Thymus (tissue), 11 donors: ENCODE measurements around the gene RAB20. TPM values are rescaled to one million over a fixed set of nuclear protein-coding genes. Genes with fewer than 3 reads are reported as not detected.

Source experiments
- DNase-seq, 9 donors: peaks; one replicate each; pipeline ENCODE4 v3.0.0-alpha.2; 2013; ENCODE audit warnings: low spot score in 9 of 9, low read depth in 6 of 9, missing footprints in 1 of 9
- H3K27ac ChIP-seq, 2 donors: one replicate each; pipeline ENCODE4 v1.5.1; 2013; ENCODE audit warnings: control low read depth in 1 of 2, low read depth in 1 of 2, low read length in 1 of 2, mild to moderate bottlenecking in 1 of 2, moderate library complexity in 1 of 2
- H3K27me3 ChIP-seq, 2 donors: one replicate each; pipeline ENCODE4 v1.5.1; 2013; ENCODE audit warnings: low read length in 1 of 2; ENCODE audit not compliant: control insufficient read depth in 2 of 2, insufficient read depth in 1 of 2
- H3K36me3 ChIP-seq, 2 donors: one replicate each; pipeline ENCODE4 v1.5.1; 2013; ENCODE audit warnings: low read length in 1 of 2, mild to moderate bottlenecking in 1 of 2, moderate library complexity in 1 of 2; ENCODE audit not compliant: control insufficient read depth in 2 of 2, insufficient read depth in 2 of 2
- H3K4me1 ChIP-seq, 2 donors: one replicate each; pipeline ENCODE4 v1.5.1; 2013; ENCODE audit warnings: low read length in 2 of 2; ENCODE audit not compliant: control insufficient read depth in 2 of 2, insufficient read depth in 2 of 2
- H3K4me3 ChIP-seq, 2 donors: one replicate each; pipeline ENCODE4 v1.5.1; 2013; ENCODE audit warnings: low read length in 2 of 2, control low read depth in 1 of 2, mild to moderate bottlenecking in 1 of 2
- H3K9me3 ChIP-seq, 2 donors: one replicate each; pipeline ENCODE4 v1.5.1; 2013; ENCODE audit warnings: low read length in 1 of 2, mild to moderate bottlenecking in 1 of 2; ENCODE audit not compliant: control insufficient read depth in 2 of 2, insufficient read depth in 1 of 2
- WGBS: extraction: QIAGEN DNeasy Blood & Tissue Kit; methylation state at CpG from one replicate; pipeline ENCODE4 v1.1.7; 2013; 5-methylcytosine and 5-hydroxymethylcytosine counted together
- polyA plus RNA-seq: library from polyadenylated mRNA; stranded (reverse); fragments of 200-250 nt; gene quantifications from one replicate; pipeline ENCODE4 v1.2.3, GENCODE V29; 2013
- total RNA-seq: library from RNA; stranded (reverse); fragments of 120-200 nt; gene quantifications from one replicate; pipeline ENCODE4 v1.2.4, GENCODE V29; 2013
- donor health status: healthy.

The RAB20 gene
- total and polyA plus RNA-seq, 2 donors = 4.8 to 18.5 TPM

DNA sequence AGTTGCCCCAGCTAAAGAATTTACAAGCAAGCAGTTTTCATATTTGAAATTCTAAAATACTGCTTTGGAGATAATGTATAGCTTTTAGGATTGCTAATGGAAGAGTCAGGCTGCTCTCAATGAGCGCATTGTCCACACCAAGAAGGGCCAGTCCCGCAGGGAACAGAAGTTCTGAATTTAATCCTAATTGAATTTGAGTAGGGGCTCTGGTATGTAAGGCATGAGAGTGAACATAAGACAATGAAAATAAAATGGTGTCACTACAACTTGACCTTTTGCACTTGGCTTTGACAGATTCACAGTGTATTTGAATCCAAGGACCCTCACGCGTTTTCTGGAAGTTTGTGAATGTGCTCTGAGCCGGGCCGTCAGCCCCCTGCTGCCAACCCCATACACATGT lies 32.6 kb downstream of the RAB20 start:
- H3K27ac ChIP-seq = no peak overlapping the region
- no peak overlapping the region for H3K4me3 ChIP-seq
- peaks cover 3 to 13% of the 10 kb centered on the region in 2 donors for H3K4me1 ChIP-seq
- no peak for DNase-seq
- H3K27me3 ChIP-seq = peaks cover 0 to 4% of the 10 kb centered on the region in 2 donors
- no peaks in the 10 kb centered on the region for H3K36me3 ChIP-seq
- 96% methylated on average over 6 of the region's 6 CpGs for WGBS
- H3K9me3 ChIP-seq = peaks cover 0 to 19% of the 10 kb centered on the region in 2 donors

DNA sequence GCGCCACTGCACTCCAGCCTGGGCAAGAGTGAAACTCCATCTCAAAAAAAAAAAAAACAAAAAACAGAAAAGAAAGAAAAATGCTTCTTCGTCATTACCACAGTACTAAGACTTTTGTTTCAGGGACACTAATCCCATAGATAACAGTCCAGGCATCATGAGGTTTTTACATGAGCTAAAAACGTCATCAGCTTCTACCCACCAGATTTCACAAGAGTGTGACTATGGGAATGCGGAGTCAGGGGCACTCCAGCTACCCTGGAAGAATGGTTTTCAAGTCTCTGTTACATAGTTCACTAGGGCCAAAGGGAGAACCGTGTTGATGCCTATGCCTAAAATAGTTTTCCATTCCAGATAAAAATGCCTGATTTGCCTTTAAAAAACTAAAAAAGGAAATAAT lies 33.2 kb downstream of the RAB20 start:
- Histone ChIP-seq H3K27ac (no peak overlapping the region), H3K27me3 (peaks cover 0 to 4% of the 10 kb centered on the region in 2 donors), H3K36me3 (no peaks in the 10 kb centered on the region), H3K9me3 (peaks cover 0 to 19% of the 10 kb centered on the region in 2 donors), H3K4me3 (no peak overlapping the region), H3K4me1 (peaks cover 3 to 15% of the 10 kb centered on the region in 2 donors)
- DNase-seq = no peak
- WGBS = 89% methylated on average over 5 of the region's 5 CpGs

DNA sequence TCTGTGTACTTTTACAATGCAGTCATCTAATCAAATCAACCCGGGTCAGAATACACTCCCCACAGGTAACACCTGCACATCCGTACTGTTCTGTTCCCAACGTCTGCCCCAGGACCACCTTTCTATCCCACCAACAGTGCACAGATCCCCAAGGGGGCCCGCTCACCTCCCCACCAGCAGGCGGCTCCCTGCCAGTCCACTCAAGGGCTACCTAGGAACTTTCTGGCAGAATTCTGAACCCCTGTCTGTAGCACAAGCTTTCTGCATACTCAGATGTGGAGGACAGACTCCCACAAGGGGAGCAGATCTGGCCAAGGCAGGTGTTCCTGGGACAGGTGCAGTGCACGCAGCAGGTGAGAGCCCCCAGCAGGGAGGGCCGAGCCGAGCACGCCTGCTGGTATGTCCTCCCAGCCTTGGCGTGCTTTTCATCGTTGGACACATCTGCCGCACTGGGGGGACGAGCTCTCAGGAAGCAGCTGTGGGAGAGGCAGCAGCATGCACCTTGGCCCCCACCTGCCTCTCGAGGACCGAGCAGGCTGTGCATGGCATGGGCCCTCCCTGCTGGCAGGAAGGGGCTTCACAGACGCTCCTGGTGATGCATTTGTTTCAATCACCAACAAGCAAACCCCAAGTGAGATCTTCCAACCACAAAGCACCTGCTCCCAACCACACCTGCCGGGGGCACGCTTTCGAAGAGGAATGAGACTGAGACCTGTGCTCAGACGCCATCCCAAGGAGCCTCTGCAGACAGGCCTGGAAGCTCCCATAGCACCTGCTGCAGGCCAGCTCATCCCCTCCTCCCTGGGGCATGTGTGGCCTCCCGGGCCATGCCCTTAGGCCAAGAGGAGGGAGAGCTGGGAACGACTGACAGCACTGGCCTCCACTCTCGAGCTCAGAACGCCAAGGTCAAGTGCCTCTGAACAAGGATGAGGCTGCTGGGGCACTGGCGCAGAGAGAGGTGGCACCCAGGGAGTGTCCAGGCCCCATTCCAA lies 35.9 kb downstream of the RAB20 start:
- Histone ChIP-seq H3K4me1 (peaks cover 3 to 19% of the 10 kb centered on the region in 2 donors), H3K36me3 (no peaks in the 10 kb centered on the region)
- peak in 1 of 9 donors; percentile 27 for DNase-seq

DNA sequence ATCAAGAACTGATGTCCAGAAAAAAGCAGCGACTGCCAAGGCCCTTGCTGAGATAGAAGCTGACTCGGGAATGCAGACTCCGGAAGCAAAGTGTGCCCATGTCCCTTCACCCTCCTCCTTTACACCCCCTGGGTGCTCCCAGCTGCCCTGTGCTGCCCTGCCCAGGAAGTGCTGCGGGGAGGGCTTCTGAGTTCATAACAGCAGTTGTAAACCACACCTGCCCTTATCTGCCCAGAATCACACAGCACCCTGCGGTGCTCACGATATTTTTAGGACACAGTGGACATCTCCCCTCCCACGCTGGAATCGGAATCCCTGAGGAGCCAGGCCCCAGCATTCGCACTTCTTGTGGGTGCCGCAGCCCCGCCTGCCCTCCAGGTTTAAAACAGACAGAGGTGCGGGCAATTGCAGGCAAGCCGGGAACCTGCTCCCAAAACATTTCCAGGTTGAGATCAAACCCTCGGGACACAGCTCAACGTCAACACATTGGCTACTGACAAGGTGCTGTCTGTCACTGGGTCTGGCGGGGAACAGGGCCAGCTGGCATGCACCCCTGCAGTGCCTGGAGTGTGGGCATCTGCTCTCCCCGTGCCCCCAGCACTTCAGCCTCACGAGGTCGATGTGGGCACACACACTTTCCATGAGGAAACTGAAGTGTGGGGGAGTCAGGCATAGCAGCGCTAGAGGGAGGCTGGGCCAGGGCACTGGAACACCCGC lies 36.8 kb downstream of the RAB20 start:
- Histone ChIP-seq H3K36me3 (no peaks in the 10 kb centered on the region), H3K4me3 (no peak overlapping the region), H3K4me1 (peaks cover 3 to 19% of the 10 kb centered on the region in 2 donors), H3K9me3 (peaks cover 0 to 19% of the 10 kb centered on the region in 2 donors), H3K27ac (no peak overlapping the region), H3K27me3 (peaks cover 0 to 4% of the 10 kb centered on the region in 2 donors)
- no peak for DNase-seq
- 36% methylated on average over 21 of the region's 21 CpGs for WGBS

More for the DNA sequence above, 35.9 kb downstream of the RAB20 start:
- Histone ChIP-seq H3K27me3 (peaks cover 0 to 4% of the 10 kb centered on the region in 2 donors), H3K4me3 (no peak overlapping the region), H3K27ac (no peak overlapping the region), H3K9me3 (peaks cover 0 to 19% of the 10 kb centered on the region in 2 donors)
- WGBS = 34% methylated on average over 25 of the region's 25 CpGs

DNA sequence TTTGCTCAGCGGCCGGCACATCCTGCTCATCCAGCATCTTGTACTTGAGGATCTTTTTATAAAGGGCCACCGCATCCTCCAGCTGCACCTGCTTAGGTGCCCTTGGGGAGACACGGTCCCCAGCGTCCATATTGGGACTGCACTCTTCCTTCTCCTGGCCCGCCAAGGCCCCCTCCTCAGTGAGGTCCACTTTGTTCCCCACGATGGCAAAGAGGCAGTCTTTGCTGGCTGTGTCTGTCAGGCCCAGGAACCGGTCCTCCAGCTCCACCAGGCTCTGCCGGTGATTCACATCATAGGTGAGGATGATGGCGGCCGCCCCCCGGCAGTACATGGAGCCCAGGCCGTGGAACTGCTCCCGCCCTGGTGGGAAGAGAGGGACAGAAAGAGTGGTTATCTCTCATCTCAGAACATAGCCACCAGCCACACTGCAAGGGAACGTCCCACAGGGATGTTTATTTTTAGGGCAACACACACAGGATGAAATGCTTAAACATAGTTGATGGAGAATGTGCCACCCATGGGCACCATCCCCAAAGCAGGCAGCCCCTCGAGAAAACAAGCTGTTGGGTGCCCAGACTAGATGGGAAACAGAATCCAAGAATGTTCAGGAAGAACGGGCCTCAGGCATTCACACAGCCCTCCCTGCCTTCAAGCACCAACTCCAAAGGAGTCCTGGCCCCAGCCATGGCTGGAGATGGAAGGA lies 37.5 kb downstream of the RAB20 start:
- Histone ChIP-seq H3K9me3 (peaks cover 0 to 19% of the 10 kb centered on the region in 2 donors), H3K27me3 (peaks cover 0 to 4% of the 10 kb centered on the region in 2 donors), H3K4me1 (peaks cover 3 to 19% of the 10 kb centered on the region in 2 donors), H3K36me3 (no peaks in the 10 kb centered on the region), H3K4me3 (no peak overlapping the region), H3K27ac (no peak overlapping the region)
- no peak for DNase-seq
- 85% methylated on average over 17 of the region's 17 CpGs for WGBS

DNA sequence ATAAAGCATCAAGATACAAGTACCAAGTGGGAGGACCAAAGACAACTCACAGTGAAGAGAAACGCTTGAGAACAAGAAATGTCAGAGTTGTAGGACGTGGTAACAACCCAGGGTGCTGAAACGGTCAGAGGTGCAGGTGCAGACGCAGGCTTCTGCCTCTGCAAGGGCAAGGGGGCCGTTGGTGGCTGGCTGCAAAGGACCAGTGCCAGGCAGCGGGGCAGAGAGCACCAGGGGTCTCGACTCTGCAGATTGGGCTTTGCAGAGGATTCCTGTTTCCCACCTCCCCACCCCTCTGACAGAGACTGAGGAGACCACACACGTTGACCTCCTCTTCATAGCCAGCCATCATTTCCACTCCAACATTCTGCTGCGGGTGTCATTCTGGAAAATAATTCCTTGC lies 38.3 kb downstream of the RAB20 start:
- H3K4me1 ChIP-seq = peaks cover 3 to 19% of the 10 kb centered on the region in 2 donors
- WGBS = 48% methylated on average over 9 of the region's 9 CpGs
- H3K4me3 ChIP-seq = no peak overlapping the region
- DNase-seq = no peak
- peaks cover 0 to 19% of the 10 kb centered on the region in 2 donors for H3K9me3 ChIP-seq
- H3K36me3 ChIP-seq = no peaks in the 10 kb centered on the region
- no peak overlapping the region for H3K27ac ChIP-seq
- H3K27me3 ChIP-seq = peaks cover 0 to 4% of the 10 kb centered on the region in 2 donors

DNA sequence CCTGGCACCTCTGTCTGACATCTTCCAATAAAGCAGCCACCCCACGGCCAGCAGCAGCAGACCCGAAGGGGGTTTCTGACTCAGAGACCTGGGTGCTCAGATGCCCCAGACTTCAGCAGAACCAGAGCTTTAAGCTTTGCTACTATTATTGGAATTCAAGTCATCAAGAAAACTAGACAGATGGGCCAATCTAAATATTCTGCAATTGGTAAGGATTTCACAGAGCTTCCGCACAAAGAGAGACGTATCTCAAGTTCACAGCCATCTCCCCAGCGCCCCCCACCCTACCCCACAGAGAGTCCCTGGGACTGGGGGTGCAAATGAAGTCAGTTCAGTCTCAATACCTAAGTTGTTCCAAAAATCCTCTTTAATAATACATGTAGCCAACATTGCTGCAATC lies 38.8 kb downstream of the RAB20 start:
- no peaks in the 10 kb centered on the region for H3K36me3 ChIP-seq
- no peak overlapping the region for H3K27ac ChIP-seq
- H3K4me1 ChIP-seq = peaks cover 3 to 19% of the 10 kb centered on the region in 2 donors
- DNase-seq = no peak
- no peak overlapping the region for H3K4me3 ChIP-seq
- WGBS = 94% methylated on average over 5 of the region's 5 CpGs
- H3K9me3 ChIP-seq = peaks cover 0 to 19% of the 10 kb centered on the region in 2 donors
- H3K27me3 ChIP-seq = peaks cover 0 to 4% of the 10 kb centered on the region in 2 donors

DNA sequence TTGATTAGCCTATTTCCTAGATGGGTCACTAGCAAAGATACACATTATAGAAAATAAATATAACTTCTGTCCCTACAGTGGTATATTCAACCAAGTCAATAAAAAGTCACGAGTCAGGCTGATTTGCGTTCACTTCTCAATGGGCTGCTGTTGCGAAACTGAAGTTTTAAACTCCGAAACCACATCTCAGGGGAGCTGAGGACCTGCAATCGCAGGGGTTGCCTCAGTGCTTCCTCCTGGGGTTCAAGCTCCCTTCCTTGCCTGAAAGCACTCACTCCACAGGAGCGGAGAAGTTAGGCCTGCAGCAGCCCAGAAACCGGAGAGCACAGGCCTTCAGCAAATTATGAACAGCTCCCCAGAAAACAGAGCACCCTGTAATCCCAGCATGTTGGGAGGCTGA lies 39.6 kb downstream of the RAB20 start:
- no peak overlapping the region for H3K27ac ChIP-seq
- no peak overlapping the region for H3K4me3 ChIP-seq
- H3K27me3 ChIP-seq = peaks cover 0 to 4% of the 10 kb centered on the region in 2 donors
- DNase-seq = no peak
- peaks cover 0 to 19% of the 10 kb centered on the region in 2 donors for H3K9me3 ChIP-seq
- 88% methylated on average over 7 of the region's 7 CpGs for WGBS
- peaks cover 3 to 19% of the 10 kb centered on the region in 2 donors for H3K4me1 ChIP-seq
- no peaks in the 10 kb centered on the region for H3K36me3 ChIP-seq
